GM19238 (cell line): ENCODE data around the gene THSD7B.
"Not testable (repeated sequence)": the region's sequence is repeated elsewhere in the genome, so short reads cannot be mapped to it uniquely, and the experiment has no call there.

Experiments used
- DNase-seq: peaks from one replicate; pipeline ENCODE4 v3.0.0; 2011; ENCODE audit warnings: low spot score; ENCODE audit not compliant: insufficient read length

THSD7B gene

GRCh38 chr2:137674991-137675390, 909.6 kb downstream of the THSD7B start:
- no peak for DNase-seq

GRCh38 chr2:137675584-137676327, 910.4 kb downstream of the THSD7B start:
- DNase-seq = no peak

- no peak for DNase-seq
Observed at GRCh38 chr2:137676346-137676745, 911.0 kb downstream of the THSD7B start.

GRCh38 chr2:137677466-137677865, 912.1 kb downstream of the THSD7B start:
- DNase-seq = no peak

GRCh38 chr2:137689549-137689948, 924.2 kb downstream of the THSD7B start:
- DNase-seq = no peak

GRCh38 chr2:137693534-137693933, 928.2 kb downstream of the THSD7B start:
- DNase-seq = no peak

- DNase-seq = no peak
Observed at GRCh38 chr2:137696916-137697315, 931.6 kb downstream of the THSD7B start.

GRCh38 chr2:137700250-137700649, 934.9 kb downstream of the THSD7B start:
- DNase-seq = not testable (repeated sequence)

GRCh38 chr2:137700681-137701080, 935.3 kb downstream of the THSD7B start:
- DNase-seq = no peak

- no peak for DNase-seq
Observed at GRCh38 chr2:137705296-137705695, 940.0 kb downstream of the THSD7B start.

GRCh38 chr2:137706786-137707613, 941.7 kb downstream of the THSD7B start:
- DNase-seq = no peak

GRCh38 chr2:137708311-137708710, 943.0 kb downstream of the THSD7B start:
- no peak for DNase-seq

- no peak for DNase-seq
Observed at GRCh38 chr2:137715731-137716191, 950.4 kb downstream of the THSD7B start.

- no peak for DNase-seq
Observed at GRCh38 chr2:137718786-137719185, 953.4 kb downstream of the THSD7B start.

GRCh38 chr2:137721733-137722132, 956.4 kb downstream of the THSD7B start:
- no peak for DNase-seq

- no peak for DNase-seq
Observed at GRCh38 chr2:137724912-137725311, 959.6 kb downstream of the THSD7B start.
